Keratinocyte (primary cell): ENCODE results near the gene TTC13. TPM values are rescaled to one million over a fixed set of nuclear protein-coding genes. Genes with fewer than 3 reads are reported as not detected.
A peak's percentile ranks its signal among the peaks of the same experiment; 100 is the strongest.

Source experiments
- DNase-seq: peaks from one replicate; pipeline ENCODE4 v3.0.0-alpha.2; 2011; ENCODE audit warnings: low read depth, missing footprints, low spot score
- FAIRE-seq: peaks from 2 replicates; lab custom pipeline; 2011; peaks lifted over from hg19 to GRCh38; lab: Jason Lieb, UNC
- H2AFZ ChIP-seq: 2 replicates; pipeline ENCODE4 v1.6.0; 2012; ENCODE audit warnings: low read length, control low read depth, inconsistent platforms; ENCODE audit not compliant: control insufficient read depth
- H3K27ac ChIP-seq: 2 replicates; pipeline ENCODE4 v1.5.1; 2011; ENCODE audit warnings: low read length; ENCODE audit not compliant: control insufficient read depth, insufficient read depth
- H3K27me3 ChIP-seq: 3 replicates; pipeline ENCODE4 v1.6.0; 2011; ENCODE audit warnings: low read length; ENCODE audit not compliant: control insufficient read depth, insufficient read depth; ENCODE audit errors: extremely low read depth
- H3K36me3 ChIP-seq, 2 experiments: 2 replicates in 1 of 2; 3 replicates in 1 of 2; pipeline ENCODE4 v1.5.1; 2011; ENCODE audit warnings: low read length in 2 of 2, mild to moderate bottlenecking in 1 of 2; ENCODE audit not compliant: control insufficient read depth in 2 of 2, insufficient read depth in 2 of 2; ENCODE audit errors: extremely low read depth in 1 of 2
- H3K4me1 ChIP-seq: 3 replicates; pipeline ENCODE4 v1.5.1; 2011; ENCODE audit warnings: low read length; ENCODE audit not compliant: control insufficient read depth, insufficient read depth; ENCODE audit errors: extremely low read depth
- H3K4me2 ChIP-seq: 3 replicates; pipeline ENCODE4 v1.6.0; 2011; ENCODE audit warnings: low read depth, low read length; ENCODE audit not compliant: control insufficient read depth, insufficient read depth; ENCODE audit errors: extremely low read depth
- H3K4me3 ChIP-seq, 3 experiments: fragments of 200-600 bp in 1 of 3; sonication (generic) in 1 of 3; 2 replicates in 2 of 3; 3 replicates in 1 of 3; pipeline ENCODE4 v1.5.1; 2011 to 2016; ENCODE audit warnings: low read length in 3 of 3, mild to moderate bottlenecking in 3 of 3, control low read depth in 2 of 3, inconsistent platforms in 1 of 3, low read depth in 1 of 3, mixed read lengths in 1 of 3, mixed run types in 1 of 3, moderate library complexity in 1 of 3; ENCODE audit not compliant: control insufficient read depth in 2 of 3, insufficient read depth in 2 of 3; ENCODE audit errors: extremely low read depth in 1 of 3
- H3K79me2 ChIP-seq: 2 replicates; pipeline ENCODE4 v1.6.0; 2012; ENCODE audit warnings: low read length; ENCODE audit not compliant: control insufficient read depth, insufficient read depth
- H3K9ac ChIP-seq: 3 replicates; pipeline ENCODE4 v1.6.0; 2011; ENCODE audit warnings: low read length; ENCODE audit not compliant: control insufficient read depth, insufficient read depth; ENCODE audit errors: extremely low read depth
- H3K9me1 ChIP-seq: 3 replicates; pipeline ENCODE4 v1.6.0; 2011; ENCODE audit warnings: low read length; ENCODE audit not compliant: control insufficient read depth, insufficient read depth; ENCODE audit errors: extremely low read depth
- H3K9me3 ChIP-seq: 2 replicates; pipeline ENCODE4 v1.5.1; 2012; ENCODE audit warnings: low read depth, low read length; ENCODE audit not compliant: control insufficient read depth
- H4K20me1 ChIP-seq: 3 replicates; pipeline ENCODE4 v1.6.0; 2011; ENCODE audit warnings: low read length; ENCODE audit not compliant: control insufficient read depth, insufficient read depth; ENCODE audit errors: extremely low read depth
- CTCF ChIP-seq, 3 experiments: IDR thresholded peaks in 1 of 3; conservative IDR thresholded peaks in 1 of 3; optimal IDR thresholded peaks in 1 of 3; 2 replicates in 2 of 3; 3 replicates in 1 of 3; pipeline versions ENCODE3 to v1.5.1; 2011; ENCODE audit warnings: low read length in 3 of 3, mild to moderate bottlenecking in 3 of 3, moderate library complexity in 2 of 3, control low read depth in 1 of 3, inconsistent platforms in 1 of 3; ENCODE audit not compliant: insufficient read depth in 2 of 3; ENCODE audit errors: extremely low read depth in 1 of 3
- EZH2 ChIP-seq: IDR thresholded peaks from one replicate; pipeline ENCODE4 v1.6.1; 2012; ENCODE audit warnings: inconsistent platforms, mild to moderate bottlenecking, low read length, moderate library complexity
- dilution Hi-C: fragments of 300-500 bp; cut with MboI; formaldehyde crosslinking; loops from one replicate; pipeline ENCODE4 v1.7.0; 2020; ENCODE audit warnings: low sequenced_read_pairs; ENCODE audit not compliant: extremely low pct_ligation_motif_present
- polyA minus RNA-seq, 3 experiments: library from RNA; depleted of rRNA, polyadenylated mRNA; stranded (reverse); fragments of >200 nt; gene quantifications; 1 replicate in 1 of 3; 2 replicates in 1 of 3; 3 replicates in 1 of 3; pipeline ENCODE4 v1.2.3, GENCODE V29; 2011
- polyA plus RNA-seq, 5 experiments: library from polyadenylated mRNA; depleted of rRNA in 3 of 5; stranded (reverse) in 3 of 5; stranded (forward) in 1 of 5; unstranded in 1 of 5; fragments of >200 nt; gene quantifications; 1 replicate in 1 of 5; 2 replicates in 3 of 5; 3 replicates in 1 of 5; pipeline versions ENCODE4 v1.2.1 to v1.2.3, GENCODE V29; 2011 to 2012; ENCODE audit warnings: missing spikeins in 2 of 5, low read depth in 1 of 5, low replicate concordance in 1 of 5

Gene TTC13
- polyA plus RNA-seq (4.0 to 8.3 TPM (median 6.7 TPM) in 3 replicates), polyA minus RNA-seq (3.9 to 14.7 TPM (median 5.6 TPM) in 3 replicates)
- polyA plus RNA-seq (2011; ENCODE audit: low read depth) = 13.7 TPM
- polyA plus RNA-seq (2011; cell fraction: cytosol; rRNA removed) = 1.9 and 2.8 TPM in 2 replicates
- polyA plus RNA-seq (2011; cell fraction: nucleus; rRNA removed) = 16.8 and 20.0 TPM in 2 replicates
- 3.9 and 9.1 TPM in 2 replicates for polyA plus RNA-seq (2012; ENCODE audit: low replicate concordance)
- 2.9 TPM for polyA minus RNA-seq (2011; cell fraction: cytosol; rRNA and poly(A)+ RNA removed)
- 6.3 and 11.6 TPM in 2 replicates for polyA minus RNA-seq (2011; cell fraction: nucleus; rRNA and poly(A)+ RNA removed)

- TF ChIP-seq CTCF (optimal IDR thresholded peaks at IDR 0.05 in 1 of 3, IDR thresholded peaks at IDR 0.05 in 1 of 3, conservative IDR thresholded peaks at IDR 0.05 in 1 of 3; ENCODE audit: extremely low read depth in 1 of 3, insufficient read depth in 2 of 3, low read length in 3 of 3) (peak; percentile 26 to 74 (median 41)), EZH2 (no peak)
- no peaks in the 10 kb centered on the region for H4K20me1 ChIP-seq
- peaks cover 51% of the 10 kb centered on the region for H3K79me2 ChIP-seq
- peak within 1 kb of the TSS; percentile 74 for H2AFZ ChIP-seq
- dilution Hi-C loops = no loop called here
- no peaks in the 10 kb centered on the region for H3K9me1 ChIP-seq
- peaks cover 12% of the 10 kb centered on the region for H3K4me1 ChIP-seq
- peak within 1 kb of the TSS; percentile 76 for H3K9ac ChIP-seq
- no peaks in the 10 kb centered on the region for H3K9me3 ChIP-seq
- no peaks in the 10 kb centered on the region for H3K27me3 ChIP-seq
- peaks cover 6 to 18% of the 10 kb centered on the region in 2 experiments for H3K36me3 ChIP-seq
- FAIRE-seq (no peak), DNase-seq (peak; percentile 96)
- peak within 1 kb of the TSS; percentile 87 to 93 (median 92) for H3K4me3 ChIP-seq
- H3K27ac ChIP-seq = peak within 1 kb of the TSS; percentile 51
- peak within 1 kb of the TSS; percentile 96 for H3K4me2 ChIP-seq
Measured at GRCh38 chr1:230978491-230979388, at the start of gene TTC13, which contains the start of gene ARV1. Gene TTC13 (minus strand): TSS chr1:230978861. CDS start chr1:230978830, 31 bp downstream. Gene ARV1 (plus strand): TSS chr1:230979094. CDS start chr1:230979106, 12 bp downstream.

GRCh38 chr1:231027971-231028370 lies 49.3 kb upstream of the TTC13 start:
- dilution Hi-C loops = no loop called here
- TF ChIP-seq CTCF (optimal IDR thresholded peaks at IDR 0.05 in 1 of 3, IDR thresholded peaks at IDR 0.05 in 1 of 3, conservative IDR thresholded peaks at IDR 0.05 in 1 of 3; ENCODE audit: extremely low read depth in 1 of 3, insufficient read depth in 2 of 3, low read length in 3 of 3) (no peak), EZH2 (no peak)
- Histone ChIP-seq H3K36me3 (peaks cover 0 to 4% of the 10 kb centered on the region in 2 experiments), H3K9me3 (no peaks in the 10 kb centered on the region), H3K27ac (no peak overlapping the region), H3K79me2 (peaks cover 16% of the 10 kb centered on the region), H3K4me1 (peaks cover 8% of the 10 kb centered on the region), H4K20me1 (no peaks in the 10 kb centered on the region), H3K4me3 (no peak overlapping the region), H3K9ac (no peak overlapping the region), H2AFZ (no peak overlapping the region), H3K9me1 (no peaks in the 10 kb centered on the region), H3K27me3 (no peaks in the 10 kb centered on the region), H3K4me2 (no peak overlapping the region)
- no peak for FAIRE-seq
- no peak for DNase-seq
